Epidermal melanocyte (primary cell): ENCODE results near the gene ZSCAN10.
A peak's percentile ranks its signal among the peaks of the same experiment; 100 is the strongest.
"Not testable (repeated sequence)": the region's sequence is repeated elsewhere in the genome, so short reads cannot be mapped to it uniquely, and the experiment has no call there.

Experiments used
- DNase-seq: peaks from one replicate; pipeline ENCODE4 v3.0.0; 2011; ENCODE audit warnings: low spot score; ENCODE audit not compliant: insufficient read length

ZSCAN10 gene

DNA sequence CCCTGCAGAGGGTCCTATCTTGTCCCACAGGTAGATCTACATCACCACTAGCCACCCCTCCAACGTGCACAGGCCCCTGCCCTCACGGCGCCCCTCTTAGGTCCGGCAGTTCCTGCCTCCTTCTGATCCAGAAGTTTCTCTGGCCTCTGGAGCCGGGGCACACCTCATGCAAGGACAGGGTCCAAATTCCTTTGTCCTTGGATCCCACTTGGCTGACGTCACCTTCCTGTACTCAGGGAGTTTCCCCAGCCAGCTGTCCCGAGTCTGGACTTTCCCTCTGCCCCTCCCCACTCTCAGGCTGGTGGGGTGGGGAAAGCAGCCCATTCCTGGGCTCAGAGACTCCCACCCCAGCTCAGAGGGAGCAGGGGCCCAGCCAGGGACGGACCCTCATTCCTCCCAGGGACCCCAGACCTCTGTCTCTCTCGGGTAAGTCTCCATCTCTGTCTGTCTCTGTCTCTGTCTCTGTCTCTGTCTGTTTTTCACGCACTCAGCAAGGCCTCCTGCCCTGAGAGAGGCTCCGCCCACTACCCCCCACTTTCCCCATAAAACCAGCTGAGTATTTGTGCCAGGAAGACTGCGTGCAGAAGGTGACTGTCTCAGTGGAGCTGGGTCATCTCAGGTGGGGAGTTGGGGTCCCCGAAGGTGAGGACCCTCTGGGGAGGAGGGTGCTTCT lies 33.9 kb downstream of the ZSCAN10 start, which contains the start of gene IL32:
TSS of gene IL32 (plus strand) at position 572 of the 673 bp plus-strand sequence. CDS start 172 bp downstream, outside the sequence.
- DNase-seq: no peak

GRCh38 chr16:3063625-3064386 lies 35.3 kb downstream of the ZSCAN10 start:
- no peak for DNase-seq

- no peak for DNase-seq
Observed at GRCh38 chr16:3062553-3062952, 36.5 kb downstream of the ZSCAN10 start.

- no peak for DNase-seq
Observed at GRCh38 chr16:3060339-3061127, 38.6 kb downstream of the ZSCAN10 start.

DNA sequence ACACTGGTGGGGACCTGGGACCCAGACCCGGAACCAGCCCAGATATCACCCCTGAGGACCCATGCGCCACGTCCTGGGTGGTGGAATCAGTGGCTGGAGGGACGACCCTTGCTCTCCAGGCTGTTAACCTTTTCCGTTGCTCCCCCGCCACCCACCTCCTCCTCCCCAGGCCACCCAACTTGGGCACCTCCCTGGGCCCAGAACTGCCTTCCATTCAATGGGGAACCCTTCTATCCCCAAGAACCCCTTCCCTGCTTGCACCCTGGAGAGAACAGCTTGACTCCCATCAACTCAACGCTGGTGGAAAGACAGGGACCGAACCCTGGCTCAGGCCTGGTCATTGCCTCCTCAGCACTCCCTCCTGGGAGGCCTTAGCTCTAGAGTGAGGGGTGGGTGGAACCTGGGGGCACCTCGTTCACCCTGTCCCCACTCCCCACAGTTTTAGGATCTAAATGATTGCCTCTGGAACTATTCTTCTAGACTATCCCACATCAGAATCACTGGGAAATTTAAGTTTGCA lies 39.3 kb downstream of the ZSCAN10 start:
- no peak for DNase-seq

DNA sequence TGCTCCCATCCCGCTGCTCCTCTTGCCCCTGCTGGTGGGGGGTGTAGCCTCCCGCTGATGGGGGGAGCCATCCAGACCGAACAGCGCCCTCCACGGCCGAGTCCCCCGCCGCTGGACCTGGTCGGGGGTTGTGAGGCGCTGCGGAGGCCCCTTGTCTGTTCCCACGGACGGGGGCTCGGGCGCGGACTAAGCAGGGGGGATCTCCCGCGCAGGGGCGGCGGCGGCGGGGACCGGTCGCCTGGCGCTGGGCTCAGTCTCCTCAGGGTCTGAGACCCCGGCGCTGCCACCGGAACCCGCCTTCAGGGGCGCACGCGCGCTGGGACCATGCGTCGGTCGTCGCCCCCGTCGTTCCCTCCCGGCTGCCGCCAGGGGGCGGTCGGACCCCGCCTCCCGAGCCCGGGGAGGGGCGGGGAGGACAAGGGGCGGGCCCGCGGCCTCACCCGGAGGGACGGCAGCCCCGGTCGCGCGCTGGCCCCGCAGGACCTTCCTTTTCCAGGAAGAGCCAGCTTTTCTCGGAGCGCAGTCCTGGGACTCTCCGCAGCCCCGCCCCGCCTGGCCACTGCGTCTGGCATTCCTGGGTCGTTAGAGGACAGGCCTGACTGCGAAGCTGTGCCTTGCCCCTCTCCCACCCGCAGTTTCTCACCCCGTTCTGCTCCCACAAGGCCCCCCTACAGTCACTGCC lies 39.9 kb downstream of the ZSCAN10 start:
- peak; percentile 85 for DNase-seq

DNA sequence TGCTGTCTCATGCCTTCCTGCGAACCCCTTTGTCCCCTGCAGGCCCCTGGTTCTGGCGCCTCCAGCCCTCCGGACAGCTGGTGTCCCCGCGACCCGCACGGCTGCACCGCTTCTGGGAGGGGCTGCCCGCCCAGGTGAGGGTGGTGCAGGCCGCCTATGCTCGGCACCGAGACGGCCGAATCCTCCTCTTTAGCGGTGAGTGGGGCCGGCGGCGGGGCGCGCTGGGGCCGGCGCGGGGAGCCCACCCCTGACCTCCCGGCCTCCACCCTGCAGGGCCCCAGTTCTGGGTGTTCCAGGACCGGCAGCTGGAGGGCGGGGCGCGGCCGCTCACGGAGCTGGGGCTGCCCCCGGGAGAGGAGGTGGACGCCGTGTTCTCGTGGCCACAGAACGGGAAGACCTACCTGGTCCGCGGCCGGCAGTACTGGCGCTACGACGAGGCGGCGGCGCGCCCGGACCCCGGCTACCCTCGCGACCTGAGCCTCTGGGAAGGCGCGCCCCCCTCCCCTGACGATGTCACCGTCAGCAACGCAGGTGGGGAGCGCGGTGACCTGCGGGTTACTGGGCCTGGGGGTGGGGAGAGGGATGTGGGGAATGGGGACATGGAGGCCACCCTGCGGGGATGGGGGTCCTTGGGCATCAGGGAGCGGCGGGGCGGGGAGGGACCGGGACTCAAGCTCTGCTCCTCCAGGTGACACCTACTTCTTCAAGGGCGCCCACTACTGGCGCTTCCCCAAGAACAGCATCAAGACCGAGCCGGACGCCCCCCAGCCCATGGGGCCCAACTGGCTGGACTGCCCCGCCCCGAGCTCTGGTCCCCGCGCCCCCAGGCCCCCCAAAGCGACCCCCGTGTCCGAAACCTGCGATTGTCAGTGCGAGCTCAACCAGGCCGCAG lies 40.7 kb downstream of the ZSCAN10 start:
- DNase-seq: no peak

- DNase-seq: no peak
Observed at GRCh38 chr16:3057181-3058138, 41.6 kb downstream of the ZSCAN10 start.

DNA sequence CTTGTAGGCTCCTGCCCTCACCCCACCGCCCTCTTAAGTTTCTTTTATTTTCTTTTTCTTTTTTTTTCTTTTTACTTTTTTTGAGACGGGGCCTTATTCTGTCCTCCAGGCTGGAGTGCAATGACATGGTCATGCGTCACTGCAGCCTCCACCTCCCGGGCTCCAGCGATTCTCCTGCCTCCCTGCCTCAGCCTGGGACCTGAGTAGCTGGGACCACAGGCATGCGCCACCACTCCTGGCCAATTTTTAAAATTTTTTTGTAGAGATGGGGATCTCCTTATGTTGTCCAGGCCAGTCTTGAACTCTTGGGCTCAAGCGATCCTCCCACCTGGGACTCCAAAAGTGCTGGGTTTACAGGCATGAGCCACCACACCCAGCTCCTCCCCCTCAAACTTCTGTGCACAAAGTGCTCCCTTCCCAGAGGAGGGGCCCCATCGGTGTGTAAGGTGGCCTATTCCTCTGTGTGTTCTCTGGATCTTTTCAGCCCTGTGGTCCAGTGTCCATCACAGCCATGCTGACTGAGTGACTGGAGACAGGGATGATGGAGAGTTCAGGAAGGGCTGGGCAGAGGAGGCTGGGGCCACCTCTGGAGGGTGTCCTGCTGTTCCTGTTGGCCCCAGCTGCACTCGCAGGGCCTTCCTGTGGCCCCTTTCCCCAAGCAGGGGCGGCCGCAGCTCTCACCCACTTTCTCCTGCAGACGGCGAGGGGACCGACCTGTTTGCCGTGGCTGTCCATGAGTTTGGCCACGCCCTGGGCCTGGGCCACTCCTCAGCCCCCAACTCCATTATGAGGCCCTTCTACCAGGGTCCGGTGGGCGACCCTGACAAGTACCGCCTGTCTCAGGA lies 42.5 kb downstream of the ZSCAN10 start:
- no peak for DNase-seq

DNA sequence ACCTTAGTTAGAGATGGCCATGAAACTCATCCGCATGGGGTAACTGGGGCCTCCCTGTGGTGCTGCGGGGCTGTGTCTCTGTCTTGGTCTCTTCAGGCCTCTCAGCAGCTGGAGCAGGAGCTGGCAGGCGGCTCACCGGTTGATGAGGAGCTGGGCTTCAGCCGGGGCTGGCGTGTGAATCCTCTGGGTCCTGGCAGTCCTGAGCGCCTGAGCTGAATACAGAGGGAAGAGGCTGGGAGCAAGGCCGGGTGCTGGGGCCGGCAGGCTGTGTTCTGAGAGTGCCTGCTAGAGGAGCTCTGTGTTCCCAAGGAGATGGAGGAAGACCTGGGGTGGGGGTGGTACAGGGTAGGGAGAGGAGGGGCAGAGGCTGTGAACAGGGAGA lies 43.4 kb downstream of the ZSCAN10 start:
- not testable (repeated sequence) for DNase-seq

- no peak for DNase-seq
Observed at GRCh38 chr16:3054965-3055733, 43.9 kb downstream of the ZSCAN10 start.

DNA sequence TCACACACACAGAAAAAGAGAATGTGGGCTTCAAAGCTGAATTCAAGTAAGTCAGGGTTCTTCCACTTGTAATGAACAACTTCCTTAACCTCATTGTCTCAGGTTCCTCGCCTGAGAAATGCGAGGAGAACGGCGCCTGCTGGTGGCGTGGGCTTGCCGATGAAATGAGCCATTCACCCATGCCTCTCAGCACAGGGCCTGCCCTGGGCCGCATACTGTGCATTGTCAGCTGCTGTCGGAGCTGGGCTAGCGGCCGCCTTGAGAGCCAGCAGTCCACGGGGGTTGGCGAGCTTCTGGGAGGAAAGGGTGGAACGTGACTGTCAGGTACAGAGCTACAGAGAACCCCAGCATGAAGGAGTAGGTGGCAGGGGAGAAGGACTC lies 45.8 kb downstream of the ZSCAN10 start:
- not testable (repeated sequence) for DNase-seq

GRCh38 chr16:3052571-3053329 lies 46.3 kb downstream of the ZSCAN10 start:
- not testable (repeated sequence) for DNase-seq

DNA sequence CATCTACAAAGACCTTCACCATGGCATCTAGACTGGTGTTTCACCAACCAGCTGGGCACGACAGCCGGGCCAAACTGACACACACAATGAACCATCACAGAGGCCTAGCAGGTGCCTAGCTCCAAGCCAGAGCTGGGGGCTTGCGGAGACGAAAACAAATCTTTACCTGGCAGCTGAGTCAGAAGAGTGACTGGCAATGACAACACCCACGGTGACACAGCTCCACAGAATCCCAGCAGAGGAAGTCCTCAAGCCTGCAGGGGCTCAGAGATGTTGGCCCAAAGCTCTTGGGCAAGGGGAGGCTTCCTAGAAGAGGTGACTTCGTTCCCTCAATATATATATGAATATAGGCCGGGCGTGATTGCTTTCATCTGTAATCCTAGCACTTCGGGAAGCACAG lies 47.6 kb downstream of the ZSCAN10 start:
- no peak for DNase-seq

GRCh38 chr16:3051009-3051408 lies 48.1 kb downstream of the ZSCAN10 start:
- DNase-seq: no peak

GRCh38 chr16:3050487-3050886 lies 48.6 kb downstream of the ZSCAN10 start:
- DNase-seq: no peak
